ENCODE data around the gene NCBP3.
"Not testable (repeated sequence)": the region's sequence is repeated elsewhere in the genome, so short reads cannot be mapped to it uniquely, and the experiment has no call there.

NCBP3 gene

GRCh38 chr17:3798273-3799180, 47.5 kb downstream of the NCBP3 start:
- TF ChIP-seq SPI1 (IDR thresholded peaks at IDR 0.05; ENCODE audit: low read depth, low read length) (peak; percentile 23; the same call in 1 of the 2 replicates), TAF1 (IDR thresholded peaks at IDR 0.05; ENCODE audit: low read depth, low read length) (no peak)
- FAIRE-seq (no peak), DNase-seq (ENCODE audit: insufficient read length, low spot score) (no peak)

GRCh38 chr17:3796822-3797170, 49.2 kb downstream of the NCBP3 start:
- no peak for TF ChIP-seq POLR2A (IDR thresholded peaks at IDR 0.05; ENCODE audit: low read depth, low read length)
- TF ChIP-seq SPI1 (IDR thresholded peaks at IDR 0.05; ENCODE audit: low read depth, low read length): no peak
- no peak for TF ChIP-seq POLR2AphosphoS5 (IDR thresholded peaks at IDR 0.05; ENCODE audit: low read depth, low read length)
- TF ChIP-seq POU2F2 (IDR thresholded peaks at IDR 0.05; ENCODE audit: low read depth, low read length): no peak
- no peak for TF ChIP-seq TAF1 (IDR thresholded peaks at IDR 0.05; ENCODE audit: low read depth, low read length)
- TF ChIP-seq PAX5 (IDR thresholded peaks at IDR 0.05; ENCODE audit: insufficient read depth, low read length, severe bottlenecking): no peak
- DNase-seq (ENCODE audit: insufficient read length, low spot score): no peak
- FAIRE-seq: no peak

- peak; percentile 58 for DNase-seq (ENCODE audit: insufficient read length, low spot score)
- no peak for FAIRE-seq
These were observed 49.8 kb downstream of the NCBP3 start for GRCh38 chr17:3796110-3796821.

GRCh38 chr17:3795390-3796102, 50.5 kb downstream of the NCBP3 start:
- TF ChIP-seq POU2F2 (IDR thresholded peaks at IDR 0.05; ENCODE audit: low read depth, low read length) (no peak), SPI1 (IDR thresholded peaks at IDR 0.05; ENCODE audit: low read depth, low read length) (no peak), POLR2A (IDR thresholded peaks at IDR 0.05; ENCODE audit: low read depth, low read length) (no peak), PAX5 (IDR thresholded peaks at IDR 0.05; ENCODE audit: insufficient read depth, low read length, severe bottlenecking) (no peak), POLR2AphosphoS5 (IDR thresholded peaks at IDR 0.05; ENCODE audit: low read depth, low read length) (no peak), TAF1 (IDR thresholded peaks at IDR 0.05; ENCODE audit: low read depth, low read length) (no peak)
- DNase-seq (ENCODE audit: insufficient read length, low spot score): no peak
- peak; percentile 31 for FAIRE-seq

More at GRCh38 chr17:3796110-3796821, 49.8 kb downstream of the NCBP3 start:
- no peak for TF ChIP-seq PAX5 (IDR thresholded peaks at IDR 0.05; ENCODE audit: insufficient read depth, low read length, severe bottlenecking)
- no peak for TF ChIP-seq POLR2A (IDR thresholded peaks at IDR 0.05; ENCODE audit: low read depth, low read length)
- no peak for TF ChIP-seq POU2F2 (IDR thresholded peaks at IDR 0.05; ENCODE audit: low read depth, low read length)
- TF ChIP-seq TAF1 (IDR thresholded peaks at IDR 0.05; ENCODE audit: low read depth, low read length): no peak
- no peak for TF ChIP-seq SPI1 (IDR thresholded peaks at IDR 0.05; ENCODE audit: low read depth, low read length)
- no peak for TF ChIP-seq POLR2AphosphoS5 (IDR thresholded peaks at IDR 0.05; ENCODE audit: low read depth, low read length)

GRCh38 chr17:3794557-3795389, 51.3 kb downstream of the NCBP3 start:
- FAIRE-seq: no peak
- TF ChIP-seq TAF1 (IDR thresholded peaks at IDR 0.05; ENCODE audit: low read depth, low read length) (no peak), SPI1 (IDR thresholded peaks at IDR 0.05; ENCODE audit: low read depth, low read length) (no peak), POLR2AphosphoS5 (IDR thresholded peaks at IDR 0.05; ENCODE audit: low read depth, low read length) (no peak), POLR2A (IDR thresholded peaks at IDR 0.05; ENCODE audit: low read depth, low read length) (no peak), PAX5 (IDR thresholded peaks at IDR 0.05; ENCODE audit: insufficient read depth, low read length, severe bottlenecking) (no peak), POU2F2 (IDR thresholded peaks at IDR 0.05; ENCODE audit: low read depth, low read length) (no peak)
- DNase-seq (ENCODE audit: insufficient read length, low spot score): no peak

GRCh38 chr17:3794152-3794551, 51.9 kb downstream of the NCBP3 start:
- DNase-seq (ENCODE audit: insufficient read length, low spot score); FAIRE-seq: not testable (repeated sequence)

- FAIRE-seq; DNase-seq (ENCODE audit: insufficient read length, low spot score): not testable (repeated sequence)
These were observed 52.8 kb downstream of the NCBP3 start for GRCh38 chr17:3793258-3793657.

- no peak for FAIRE-seq
- TF ChIP-seq TAF1 (IDR thresholded peaks at IDR 0.05; ENCODE audit: low read depth, low read length) (no peak), SPI1 (IDR thresholded peaks at IDR 0.05; ENCODE audit: low read depth, low read length) (no peak), POU2F2 (IDR thresholded peaks at IDR 0.05; ENCODE audit: low read depth, low read length) (no peak), POLR2A (IDR thresholded peaks at IDR 0.05; ENCODE audit: low read depth, low read length) (no peak), PAX5 (IDR thresholded peaks at IDR 0.05; ENCODE audit: insufficient read depth, low read length, severe bottlenecking) (no peak), POLR2AphosphoS5 (IDR thresholded peaks at IDR 0.05; ENCODE audit: low read depth, low read length) (no peak)
These were observed 53.6 kb downstream of the NCBP3 start for GRCh38 chr17:3792481-3792880.

GRCh38 chr17:3788200-3788599, 57.8 kb downstream of the NCBP3 start:
- no peak for FAIRE-seq
- TF ChIP-seq SPI1 (IDR thresholded peaks at IDR 0.05; ENCODE audit: low read depth, low read length) (no peak), POLR2AphosphoS5 (IDR thresholded peaks at IDR 0.05; ENCODE audit: low read depth, low read length) (no peak), TAF1 (IDR thresholded peaks at IDR 0.05; ENCODE audit: low read depth, low read length) (no peak), PAX5 (IDR thresholded peaks at IDR 0.05; ENCODE audit: insufficient read depth, low read length, severe bottlenecking) (no peak), POLR2A (IDR thresholded peaks at IDR 0.05; ENCODE audit: low read depth, low read length) (no peak), POU2F2 (IDR thresholded peaks at IDR 0.05; ENCODE audit: low read depth, low read length) (no peak)
- DNase-seq (ENCODE audit: insufficient read length, low spot score): no peak

More at GRCh38 chr17:3792481-3792880, 53.6 kb downstream of the NCBP3 start:
- no peak for DNase-seq (ENCODE audit: insufficient read length, low spot score)

GRCh38 chr17:3785323-3785722, 60.7 kb downstream of the NCBP3 start:
- DNase-seq (ENCODE audit: insufficient read length, low spot score); FAIRE-seq: not testable (repeated sequence)
